ENCODE results near the gene NSUN3.
A peak's percentile ranks its signal among the peaks of the same experiment; 100 is the strongest.

DNA sequence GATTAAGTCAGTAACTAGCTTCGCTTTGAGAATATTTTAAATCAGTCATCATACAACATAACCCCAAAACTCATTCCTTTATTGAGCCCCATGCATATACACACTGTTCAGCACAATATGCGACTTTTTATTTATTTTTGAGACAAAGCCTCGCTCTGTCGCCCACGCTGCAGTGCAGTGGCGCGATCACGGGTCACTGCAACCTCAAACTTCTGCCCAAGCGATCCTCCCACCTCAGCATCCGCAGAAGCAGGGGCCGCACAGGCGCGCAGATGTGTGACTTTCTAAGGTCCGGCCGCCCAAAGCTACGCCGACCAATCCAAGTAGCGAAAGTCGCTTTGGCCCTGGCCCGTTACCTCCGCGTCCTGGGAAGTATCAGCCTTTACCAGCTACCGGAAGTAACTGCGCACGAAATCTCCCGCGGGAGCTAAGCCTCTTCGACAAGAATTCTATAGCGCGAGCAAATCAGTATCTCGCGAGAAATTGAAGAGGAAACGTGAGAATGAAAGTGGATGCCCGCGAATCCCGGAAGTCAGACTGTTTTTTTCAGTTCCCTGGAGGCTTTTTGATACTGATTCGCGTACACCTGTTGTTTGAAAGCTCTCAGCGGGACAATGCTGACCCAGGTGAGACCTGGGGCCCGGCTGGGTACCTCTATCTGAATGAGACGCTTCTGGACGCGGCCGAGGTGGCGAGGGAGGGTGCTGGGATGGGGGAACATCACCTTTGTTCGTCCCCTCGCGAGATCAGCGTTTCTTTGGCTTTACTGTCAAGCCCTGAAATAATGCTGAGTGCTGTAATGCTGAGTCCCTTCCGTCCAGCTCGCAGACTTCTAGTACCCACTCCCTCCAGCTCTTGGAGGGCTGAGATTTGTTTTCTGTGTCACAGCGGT, at the start of gene NSUN3, which contains the start of gene DHFR2:
- TF ChIP-seq POLR2A (IDR thresholded peaks at IDR 0.05; ENCODE audit: low read depth, low read length) (peak; percentile 69), POLR2AphosphoS5 (IDR thresholded peaks at IDR 0.05; ENCODE audit: low read depth, low read length) (peak; percentile 88), TAF1 (IDR thresholded peaks at IDR 0.05; ENCODE audit: low read depth, low read length) (peak; percentile 76)

Measured in GM12891 (cell line).